CD4-positive, alpha-beta T cell treated with Interleukin-2 at 100 ng/mL for 4 hours (primary cell): ENCODE data around the gene WDSUB1.

Source experiments
- DNase-seq: peaks from one replicate; pipeline ENCODE4 v3.0.0-alpha.2; 2020; ENCODE audit warnings: low spot score

The WDSUB1 gene

DNA sequence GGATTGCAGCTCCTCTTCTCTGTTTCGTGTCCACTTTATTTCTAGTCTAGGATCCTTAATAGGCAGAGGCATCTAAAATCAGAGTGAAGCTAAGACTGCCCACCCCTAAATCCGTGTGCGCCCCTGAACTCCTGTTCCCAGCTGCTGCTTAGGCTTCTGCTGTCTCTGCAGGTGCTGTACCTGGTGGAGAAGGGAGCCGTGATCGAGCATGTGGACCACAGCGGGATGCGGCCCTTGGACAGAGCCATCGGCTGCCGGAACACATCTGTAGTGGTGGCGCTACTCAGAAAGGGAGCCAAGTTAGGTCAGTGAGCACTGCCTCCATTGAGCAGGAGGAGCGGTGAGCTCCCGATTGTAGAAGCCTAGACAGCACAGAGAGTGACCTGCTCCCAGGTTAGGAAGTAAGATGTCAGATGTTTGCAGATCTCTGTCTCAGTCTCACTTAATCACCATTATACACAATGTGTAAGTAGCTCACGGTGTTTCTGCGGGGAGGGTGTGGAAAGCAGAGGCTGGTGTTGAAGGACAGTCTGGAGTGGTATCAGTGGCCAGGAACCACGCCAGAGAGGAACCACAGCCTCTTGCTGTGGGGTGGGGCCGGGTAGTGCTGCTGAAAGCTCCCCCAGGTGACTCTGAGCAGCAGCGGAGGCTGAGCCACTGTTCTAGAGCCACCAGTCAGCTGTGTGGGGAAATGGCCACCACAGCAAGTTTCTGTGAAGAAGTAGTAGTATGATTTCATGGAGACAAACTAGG is 62.3 kb downstream of the WDSUB1 start:
- no peak for DNase-seq

- no peak for DNase-seq
These were observed 67.0 kb downstream of the WDSUB1 start for GRCh38 chr2:159219394-159219998.

GRCh38 chr2:159218389-159218788 is 68.1 kb downstream of the WDSUB1 start:
- no peak for DNase-seq

DNA sequence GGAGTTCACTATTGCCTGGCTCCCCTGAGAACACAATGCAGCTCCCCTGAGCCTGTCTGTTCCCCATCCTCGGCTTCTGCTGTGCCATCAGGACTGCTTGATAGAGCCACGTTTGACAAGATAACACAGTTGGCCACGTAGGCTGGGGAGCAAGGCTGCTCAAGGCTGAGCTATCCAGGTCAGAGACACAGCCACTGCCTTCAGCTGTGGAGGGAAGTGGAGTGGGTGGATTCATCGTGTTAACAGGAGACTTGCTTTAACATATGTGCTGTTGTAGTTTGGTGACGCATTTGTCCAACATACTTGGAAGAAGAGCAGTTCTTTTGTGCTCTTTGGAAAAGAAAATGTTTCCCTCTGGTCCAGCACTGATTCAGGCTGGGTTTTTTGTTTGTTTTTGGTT is 68.8 kb downstream of the WDSUB1 start:
- no peak for DNase-seq

DNA sequence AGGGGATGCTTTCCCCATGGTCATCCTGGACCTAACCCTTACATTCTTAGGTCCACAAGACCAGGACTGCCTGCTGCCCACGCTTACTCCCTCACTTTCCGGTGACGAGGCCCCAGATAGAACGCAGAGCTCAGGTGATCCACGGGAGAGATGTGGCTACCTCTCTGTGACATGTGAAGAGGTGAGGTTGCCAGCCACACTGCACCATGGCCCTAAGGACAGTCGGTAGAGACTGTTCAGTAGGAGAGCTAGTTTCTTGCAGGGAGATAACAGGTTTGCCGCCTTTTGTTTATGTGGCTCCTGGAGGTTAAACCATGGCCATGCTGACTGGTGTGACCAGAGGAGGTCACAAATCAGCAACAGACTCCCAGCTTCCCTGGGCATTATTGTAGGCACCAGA is 71.4 kb downstream of the WDSUB1 start:
- no peak for DNase-seq

- DNase-seq = no peak
These were observed 72.1 kb downstream of the WDSUB1 start for GRCh38 chr2:159214325-159214865.

DNA sequence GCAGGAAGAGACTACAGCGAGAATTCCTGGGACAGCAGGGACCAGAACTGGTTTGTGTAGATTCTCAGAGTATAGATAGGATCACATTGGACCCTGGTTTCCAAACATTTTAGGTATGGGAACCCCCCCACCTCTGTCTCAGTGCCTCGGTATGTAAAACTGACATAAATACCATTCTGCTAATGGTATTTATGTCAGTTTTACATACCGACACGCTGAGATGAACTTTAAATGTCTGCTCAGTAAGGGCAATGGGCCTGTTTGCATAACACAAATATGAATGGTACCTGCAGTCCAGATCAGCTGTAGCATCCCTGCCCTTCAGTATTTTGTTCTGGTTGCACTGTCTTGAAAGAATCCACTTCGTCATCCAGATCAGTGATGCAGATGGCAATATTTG is 73.2 kb downstream of the WDSUB1 start:
- no peak for DNase-seq

DNA sequence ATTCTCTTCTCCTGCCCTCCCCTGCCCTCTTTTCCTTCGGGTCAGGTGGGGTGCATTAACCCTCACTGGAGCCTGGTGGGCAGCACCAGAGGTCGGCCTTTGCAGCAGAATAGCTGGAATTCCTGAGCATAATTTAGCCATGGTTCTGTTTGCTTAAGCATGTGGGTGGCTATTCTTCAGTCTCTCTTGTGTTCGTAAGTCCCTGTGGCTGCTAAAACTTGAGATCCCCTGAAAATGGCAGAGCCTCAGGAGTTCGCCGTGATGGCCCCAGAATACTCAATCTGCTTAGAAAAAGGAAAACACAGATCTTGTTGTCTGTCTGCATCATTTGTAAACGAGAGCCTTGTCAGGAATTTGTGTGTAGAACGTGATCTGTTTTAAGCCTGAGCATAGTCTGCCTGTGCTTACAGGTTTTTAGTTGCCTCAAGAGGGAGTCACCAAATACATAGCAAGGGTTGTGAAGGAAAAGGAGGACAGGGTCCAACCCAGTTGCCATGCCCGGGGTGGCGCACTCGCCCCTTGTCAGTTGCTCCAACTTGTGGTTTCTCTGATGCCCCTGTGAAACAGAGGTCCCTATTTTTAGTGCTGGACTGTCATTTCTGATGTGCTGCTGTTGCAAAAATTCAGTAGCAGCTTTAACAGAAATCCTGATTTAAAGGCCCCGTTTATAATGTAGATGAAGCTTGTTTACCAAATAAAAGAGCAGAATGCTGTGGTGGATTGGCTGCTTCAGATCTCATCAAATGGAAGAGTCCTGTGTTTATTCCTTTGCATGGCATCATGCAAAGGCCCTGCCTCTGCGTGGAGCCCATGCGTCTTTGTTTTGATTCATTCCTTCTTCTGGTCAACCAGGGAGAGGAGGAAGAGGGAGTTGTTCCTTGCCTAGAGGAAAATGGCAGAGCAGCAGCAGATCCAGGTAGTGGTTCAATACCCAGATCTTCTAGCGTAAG is 74.8 kb downstream of the WDSUB1 start:
- no peak for DNase-seq

DNA sequence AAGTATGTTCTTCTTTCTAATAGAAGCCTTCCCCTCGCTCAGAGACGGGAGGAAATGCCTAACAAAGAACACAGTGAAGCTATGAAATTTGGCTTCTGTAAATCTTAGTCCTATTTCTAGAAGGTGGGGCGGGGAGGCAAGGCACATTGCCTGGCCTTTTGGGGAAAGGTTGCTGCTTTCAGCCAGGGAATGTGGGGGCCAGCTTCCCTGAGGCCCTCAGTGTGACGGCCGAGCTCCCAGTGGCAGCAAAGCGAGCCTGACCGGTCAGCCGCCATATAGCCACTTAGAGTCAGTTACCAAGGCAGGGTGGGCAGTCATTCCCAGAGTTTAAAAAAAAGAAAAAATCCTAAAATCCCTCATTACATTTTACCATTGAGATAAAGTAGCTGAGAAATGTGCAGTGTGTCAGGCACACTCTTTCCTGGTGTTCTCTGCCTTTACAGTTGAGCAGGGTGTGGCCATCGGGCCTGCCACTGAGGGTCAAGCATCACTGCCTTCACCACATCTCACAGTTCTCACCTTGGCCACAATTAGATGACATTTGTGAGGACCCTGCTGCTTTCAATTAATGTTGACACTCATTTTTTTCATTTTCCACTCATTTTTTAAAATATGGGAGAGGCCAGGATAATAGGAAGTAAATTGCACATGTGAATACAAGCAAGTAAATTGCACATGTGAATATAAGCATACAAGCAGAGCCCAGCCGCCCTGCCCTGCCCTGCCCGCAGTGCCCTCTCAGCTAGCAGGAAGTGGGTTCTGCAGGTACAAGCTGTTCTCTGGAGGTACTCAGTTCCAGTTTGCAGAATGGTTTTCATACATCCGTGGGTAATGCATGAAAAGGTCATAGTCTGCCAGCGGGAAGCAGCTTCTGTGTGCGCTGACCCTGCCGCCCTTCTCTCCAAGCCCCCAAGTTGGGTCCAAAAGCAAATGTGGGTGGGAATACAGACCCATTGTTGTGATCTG is 76.9 kb downstream of the WDSUB1 start:
- peak; percentile 52 for DNase-seq

DNA sequence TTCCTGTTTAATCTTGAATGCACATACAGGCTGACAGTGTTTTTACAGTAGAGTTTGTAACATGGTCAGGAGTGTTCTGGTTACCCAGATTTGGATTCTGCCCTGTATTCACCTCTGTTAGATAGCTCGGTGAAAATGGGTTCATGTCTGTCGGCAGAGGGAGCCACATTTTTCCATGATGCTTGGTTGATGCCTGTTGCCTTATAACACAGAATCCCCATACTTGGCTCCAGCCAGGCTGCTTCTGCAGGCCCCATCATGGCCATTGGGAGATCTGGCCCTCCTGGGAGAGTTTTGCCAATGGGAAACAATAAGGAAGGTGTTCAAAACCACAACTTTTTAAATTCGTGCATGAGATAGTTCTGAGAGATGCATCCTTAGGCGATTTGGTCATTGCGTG is 78.1 kb downstream of the WDSUB1 start:
- DNase-seq = no peak

DNA sequence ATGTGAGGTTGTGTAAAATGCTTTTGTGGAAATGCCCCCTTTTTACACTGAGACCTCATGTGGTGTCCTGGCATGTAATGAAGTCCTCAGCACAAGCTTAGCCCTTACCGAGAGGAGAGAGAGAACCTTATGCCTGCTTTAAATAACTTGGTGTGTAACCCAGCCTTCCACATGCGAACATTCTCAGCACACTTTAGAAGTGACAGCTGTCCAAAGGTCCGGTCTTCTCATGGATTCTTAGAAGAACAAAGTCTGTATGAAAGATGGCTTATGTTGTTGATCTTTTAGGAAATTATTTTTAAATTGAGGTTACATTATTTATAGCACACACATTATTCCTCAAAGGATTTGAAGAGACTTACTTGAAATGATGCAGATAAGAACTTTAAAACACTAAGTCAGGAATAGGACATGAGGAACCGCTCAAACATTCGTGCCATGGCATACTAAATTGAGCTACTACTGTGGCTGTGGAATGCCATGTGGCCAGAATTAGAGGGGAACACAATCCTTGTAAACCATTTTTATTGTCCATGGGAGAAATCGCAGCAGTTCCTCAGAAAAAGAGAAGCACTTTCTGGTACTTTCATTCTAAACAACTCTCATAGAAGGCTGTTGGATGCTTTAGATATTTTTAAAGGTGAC is 79.6 kb downstream of the WDSUB1 start:
- DNase-seq = no peak

- no peak for DNase-seq
These were observed 81.9 kb downstream of the WDSUB1 start for GRCh38 chr2:159204381-159205144.

GRCh38 chr2:159202568-159203071 is 83.9 kb downstream of the WDSUB1 start:
- no peak for DNase-seq

DNA sequence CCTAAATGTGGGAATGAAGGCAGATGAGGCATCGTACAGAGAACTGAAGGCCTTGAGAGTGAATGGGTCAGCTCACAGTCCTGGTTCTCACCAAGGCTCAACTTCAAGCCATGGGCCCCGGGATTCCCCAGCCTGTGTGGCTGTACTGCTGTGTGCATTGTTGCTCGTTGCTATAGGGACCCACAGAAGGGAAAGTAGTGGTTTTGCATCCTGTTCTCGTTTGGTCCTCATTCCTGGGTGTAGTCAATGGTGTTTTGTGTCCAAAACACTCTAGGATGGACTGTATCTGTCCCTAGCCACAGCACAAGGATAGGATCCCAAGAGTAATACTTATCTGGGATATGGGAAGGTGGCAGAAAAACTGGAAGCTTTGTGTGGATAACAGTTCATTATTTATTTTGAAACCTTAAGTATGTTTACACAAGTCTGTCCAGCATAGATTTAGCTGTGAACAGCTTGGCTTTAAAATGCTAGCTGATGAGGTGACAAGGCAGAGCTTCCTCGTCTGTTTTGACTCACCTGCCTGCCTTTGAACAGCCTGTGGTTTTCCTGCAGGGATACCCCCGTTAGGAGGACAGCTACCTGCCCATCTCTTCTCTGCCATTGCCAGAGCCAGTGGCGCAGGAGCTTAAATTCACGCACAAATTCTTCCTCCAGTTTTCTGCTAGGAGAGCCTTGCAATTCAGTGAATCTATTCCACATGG is 85.0 kb downstream of the WDSUB1 start:
- peak; percentile 40 for DNase-seq

DNA sequence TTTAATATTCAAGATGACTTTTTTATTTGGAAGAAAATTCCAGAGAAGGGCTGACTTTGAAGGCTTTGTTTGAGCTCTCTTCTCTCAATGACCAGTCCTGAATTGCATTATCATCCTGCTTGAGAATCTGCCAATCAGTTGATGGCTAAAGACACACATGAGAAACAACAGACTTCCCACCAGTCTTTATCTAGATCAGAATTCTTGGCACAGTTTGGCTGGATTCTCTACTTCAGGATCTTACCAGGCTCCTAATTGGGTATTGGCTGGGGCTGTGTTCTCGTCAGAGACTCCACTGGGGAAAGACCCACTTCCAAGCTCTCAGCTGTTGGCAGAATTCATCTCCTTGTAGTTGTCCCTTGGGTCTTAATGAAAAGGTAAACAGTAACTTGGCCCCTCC is 86.0 kb downstream of the WDSUB1 start:
- no peak for DNase-seq

- no peak for DNase-seq
These were observed 86.6 kb downstream of the WDSUB1 start for GRCh38 chr2:159199761-159200465.

GRCh38 chr2:159199236-159199635 is 87.3 kb downstream of the WDSUB1 start:
- DNase-seq = no peak

GRCh38 chr2:159196393-159196925 is 90.0 kb downstream of the WDSUB1 start:
- DNase-seq = no peak
